ENCODE results near the gene CYTH2. TPM values are rescaled to one million over a fixed set of nuclear protein-coding genes. Genes with fewer than 3 reads are reported as not detected.

The CYTH2 gene
- total and polyA plus RNA-seq, 2 of the 8 experiments (the other 6 are each of a cell fraction or from before 2014, with no cell fraction given), result 43.7 to 71.4 TPM

- Histone ChIP-seq H4K20me1 (replicated peaks in 1 of 2; ENCODE audit: control insufficient read depth in 1 of 2, insufficient read depth in 2 of 2, low read length in 2 of 2) (no peaks in the 10 kb centered on the region), H3K9me3 (ENCODE audit: insufficient read depth in 2 of 2, low read depth in 1 of 2, low read length in 1 of 2) (0 out of 4 replicates have a peak, but pooled peaks cover 0 to 3% of the 10 kb centered on the region in 2 experiments), H3K4me3 (ENCODE audit: extremely low read depth in 1 of 4, insufficient read depth in 2 of 4, low read depth in 3 of 4, low read length in 4 of 4) (no peak overlapping the region), H3K79me2 (ENCODE audit: control insufficient read depth in 1 of 2, insufficient read depth in 2 of 2, low read length in 2 of 2) (no peaks in the 10 kb centered on the region), H2AK5ac (ENCODE audit: low read depth, low read length) (no peak overlapping the region), H3K79me1 (ENCODE audit: low read depth, low read length) (no peaks in the 10 kb centered on the region), H3K56ac (replicated peaks; ENCODE audit: insufficient read length, low read depth, low read length) (no peak overlapping the region), H2BK20ac (ENCODE audit: low read length) (no peak overlapping the region), H2BK120ac (replicated peaks; ENCODE audit: low read depth, low read length) (no peak overlapping the region), H4K91ac (replicated peaks; ENCODE audit: insufficient read length, low read length) (no peak overlapping the region), H3K27ac (ENCODE audit: low read depth, low read length) (no peak overlapping the region), H2BK5ac (ENCODE audit: low read depth, low read length) (no peak overlapping the region), H2BK15ac (ENCODE audit: low read length) (no peak overlapping the region), H3K4me2 (ENCODE audit: insufficient read depth in 1 of 2, low read depth in 2 of 2, low read length in 2 of 2) (no peak overlapping the region), H3K27me3 (replicated peaks in 1 of 4; ENCODE audit: control insufficient read depth in 3 of 4, extremely low read depth in 1 of 4, insufficient read depth in 3 of 4, low read length in 3 of 4) (no peaks in the 10 kb centered on the region), H3K4ac (replicated peaks; ENCODE audit: insufficient read length, low read depth, low read length) (no peak overlapping the region), H3K14ac (ENCODE audit: insufficient read length) (no peak overlapping the region), H3K4me1 (replicated peaks in 1 of 4; ENCODE audit: control insufficient read depth in 3 of 4, insufficient read depth in 4 of 4, low read length in 3 of 4) (peaks cover 0 to 4% (median 1%) of the 10 kb centered on the region in 4 experiments; a peak in 3 of 7 replicates), H3K36me3 (ENCODE audit: control insufficient read depth in 2 of 4, insufficient read depth in 4 of 4, low read length in 3 of 4) (no peaks in the 10 kb centered on the region), H3K23me2 (ENCODE audit: low read depth, low read length) (no peaks in the 10 kb centered on the region), H2BK12ac (ENCODE audit: low read depth, low read length) (no peak overlapping the region), H3K18ac (ENCODE audit: extremely low read depth, low read length) (no peak overlapping the region), H3K23ac (ENCODE audit: insufficient read length) (no peak overlapping the region), H3K9ac (replicated peaks in 1 of 4; ENCODE audit: extremely low read depth in 1 of 4, low read depth in 3 of 4, low read length in 3 of 4) (no peak overlapping the region), H2AFZ (ENCODE audit: low read length) (no peak overlapping the region), H4K5ac (ENCODE audit: insufficient read length, low read depth, low read length) (no peak overlapping the region), H4K8ac (ENCODE audit: extremely low read depth, insufficient read depth, low read length) (no peak overlapping the region)
- ChIA-PET CTCF (ENCODE audit: partially characterized antibody) (interaction anchor here (0.6 to 3.0 kb wide), 8 partner anchors 8 to 1092 kb away, joined by 3 to 14 read pairs (median 4); no protein-coding TSS in a partner anchor), POLR2A (ENCODE audit: partially characterized antibody) (no interaction called here)
- DNase-seq (ENCODE audit: low read depth in 1 of 2, low spot score in 2 of 2) (no peak), FAIRE-seq (no peak)
- WGBS, 2 experiments (ENCODE audit: extremely low coverage in 1 of 2, insufficient coverage in 1 of 2, insufficient read length in 1 of 2, insufficient replicate concordance in 2 of 2, low coverage in 1 of 2, low lambda C conversion rate in 2 of 2, missing lambda C conversion rate in 1 of 2), result 83% methylated on average over 4 of the region's 4 CpGs; no CpG with 5 or more reads in 1 of the 2 experiments
- TF ChIP-seq SRF (IDR thresholded peaks at IDR 0.05; ENCODE audit: low read depth, low read length) (no peak), TBP (IDR thresholded peaks at IDR 0.05; ENCODE audit: low read depth, low read length) (no peak), CTBP2 (IDR thresholded peaks at IDR 0.05; ENCODE audit: borderline replicate concordance, insufficient read depth, insufficient read length, low read length) (no peak), POLR2A (IDR thresholded peaks at IDR 0.05; ENCODE audit: control extremely low read depth in 1 of 2, low read depth in 2 of 2, low read length in 2 of 2) (no peak), ATF3 (IDR thresholded peaks at IDR 0.05; ENCODE audit: insufficient read depth, low read depth, low read length) (no peak), GABPA (IDR thresholded peaks at IDR 0.05; ENCODE audit: borderline replicate concordance, insufficient read depth, low read length) (no peak), CHD2 (IDR thresholded peaks at IDR 0.05; ENCODE audit: low read length) (no peak), BRCA1 (IDR thresholded peaks at IDR 0.05; ENCODE audit: low read depth, low read length) (no peak)
Observed at GRCh38 chr19:48520134-48520533, 51.0 kb downstream of the CYTH2 start.
